GM23338 (cell line): ENCODE data around the gene DNAAF5. TPM values are rescaled to one million over a fixed set of nuclear protein-coding genes. Genes with fewer than 3 reads are reported as not detected.

Experiments used
- ATAC-seq: fragments of 200-7000 bp; cut with Tn5 transposase; 3 replicates; pipeline ENCODE4 v1.9.1; 2020
- DNase-seq: peaks from one replicate; pipeline ENCODE4 v3.0.0-alpha.2; 2015; ENCODE audit warnings: low spot score
- H2AFZ ChIP-seq: fragments of 200-600 bp; sonication (generic); 2 replicates; pipeline ENCODE4 v1.8.0; 2016; ENCODE audit warnings: antibody characterized with exemption, mild to moderate bottlenecking, moderate library complexity
- H3F3A ChIP-seq: fragments of 200-600 bp; sonication (generic); replicated peaks from 2 replicates; pipeline ENCODE4 v1.8.0; 2017; ENCODE audit warnings: antibody characterized with exemption, mixed run types, low read depth
- H3K27ac ChIP-seq: fragments of 200-600 bp; sonication (generic); 2 replicates; pipeline ENCODE4 v1.6.1; 2016; ENCODE audit warnings: low read depth
- H3K27me3 ChIP-seq: fragments of 200-600 bp; sonication (generic); 2 replicates; pipeline ENCODE4 v1.8.0; 2016; ENCODE audit warnings: mild to moderate bottlenecking, mixed run types, moderate library complexity; ENCODE audit not compliant: insufficient read depth
- H3K36me3 ChIP-seq: fragments of 200-600 bp; sonication (generic); 2 replicates; pipeline ENCODE4 v1.8.0; 2016; ENCODE audit warnings: mild to moderate bottlenecking; ENCODE audit not compliant: insufficient read depth
- H3K4me1 ChIP-seq: fragments of 200-600 bp; sonication (generic); 2 replicates; pipeline ENCODE4 v1.8.0; 2016; ENCODE audit warnings: mild to moderate bottlenecking, moderate library complexity; ENCODE audit not compliant: insufficient read depth
- H3K4me2 ChIP-seq: fragments of 200-600 bp; sonication (generic); 2 replicates; pipeline ENCODE4 v1.7.1; 2017; ENCODE audit warnings: mixed run types
- H3K4me3 ChIP-seq: fragments of 200-600 bp; sonication (generic); 2 replicates; pipeline ENCODE4 v1.6.1; 2016; ENCODE audit warnings: mixed run types
- H3K79me2 ChIP-seq: fragments of 200-600 bp; sonication (generic); replicated peaks from 2 replicates; pipeline ENCODE4 v1.8.0; 2017; ENCODE audit warnings: mild to moderate bottlenecking; ENCODE audit not compliant: insufficient read depth
- H3K9me2 ChIP-seq: fragments of 200-600 bp; sonication (generic); 2 replicates; pipeline ENCODE4 v1.8.0; 2017; ENCODE audit not compliant: insufficient read depth
- H4K20me1 ChIP-seq: fragments of 200-600 bp; sonication (generic); replicated peaks from 2 replicates; pipeline ENCODE4 v1.8.0; 2017; ENCODE audit warnings: mild to moderate bottlenecking; ENCODE audit not compliant: insufficient read depth
- H3K27ac Mint-ChIP-seq: 2 replicates; pipeline ENCODE4 v1.8.0; 2020; ENCODE audit warnings: inconsistent platforms, mild to moderate bottlenecking, moderate library complexity, mixed read lengths
- H3K27me3 Mint-ChIP-seq: 3 replicates; pipeline ENCODE4 v1.8.0; 2022; ENCODE audit warnings: low read depth, mild to moderate bottlenecking, moderate library complexity, mixed read lengths, inconsistent platforms; ENCODE audit not compliant: insufficient read depth, poor library complexity
- H3K36me3 Mint-ChIP-seq: 3 replicates; pipeline ENCODE4 v1.8.0; 2021; ENCODE audit warnings: low read depth, mild to moderate bottlenecking, inconsistent platforms, moderate library complexity, mixed read lengths
- H3K4me1 Mint-ChIP-seq: 3 replicates; pipeline ENCODE4 v1.8.0; 2020; ENCODE audit warnings: mild to moderate bottlenecking, inconsistent platforms, mixed read lengths
- H3K4me3 Mint-ChIP-seq: 3 replicates; pipeline ENCODE4 v1.8.0; 2021; ENCODE audit warnings: moderate library complexity, mild to moderate bottlenecking, inconsistent platforms, mixed read lengths
- H3K9me3 Mint-ChIP-seq: 3 replicates; pipeline ENCODE4 v1.8.0; 2020; ENCODE audit warnings: moderate library complexity, mild to moderate bottlenecking, inconsistent platforms, mixed read lengths
- CREB1 ChIP-seq: fragments of 250-450 bp; sonication (Bioruptor Pico); IDR thresholded peaks from 2 replicates; pipeline ENCODE4 v1.5.0; 2020; ENCODE audit warnings: low read depth, mild to moderate bottlenecking, moderate library complexity
- CTCF ChIP-seq, 2 experiments: fragments of 200-600 bp in 1 of 2; sonication (generic) in 1 of 2; conservative IDR thresholded peaks; 2 replicates each; pipeline versions ENCODE4 v1.5.1 to v1.6.1; 2016 to 2017; ENCODE audit warnings: antibody characterized with exemption in 2 of 2, low read depth in 2 of 2, mild to moderate bottlenecking in 2 of 2, moderate library complexity in 1 of 2
- ETS1 ChIP-seq: IDR thresholded peaks from 2 replicates; pipeline ENCODE4 v1.6.1; 2016; ENCODE audit warnings: antibody characterized with exemption
- EZH2 ChIP-seq: fragments of 200-600 bp; sonication (generic); IDR thresholded peaks from one replicate; pipeline ENCODE4 v1.8.0; 2017; ENCODE audit warnings: antibody characterized with exemption, mild to moderate bottlenecking, low read depth; ENCODE audit not compliant: unreplicated experiment
- EZH2phosphoT487 ChIP-seq: fragments of 200-600 bp; sonication (generic); IDR thresholded peaks from one replicate; pipeline ENCODE4 v1.8.1; 2018; ENCODE audit warnings: antibody characterized with exemption; ENCODE audit not compliant: unreplicated experiment
- JUNB ChIP-seq: IDR thresholded peaks from one replicate; pipeline ENCODE4 v1.6.1; 2016; ENCODE audit warnings: antibody characterized with exemption; ENCODE audit not compliant: unreplicated experiment
- REST ChIP-seq: IDR thresholded peaks from one replicate; pipeline ENCODE4 v1.6.1; 2018; ENCODE audit warnings: antibody characterized with exemption; ENCODE audit not compliant: unreplicated experiment
- ZNF114 ChIP-seq: fragments of 250-450 bp; sonication (Bioruptor Pico); IDR thresholded peaks from 2 replicates; pipeline ENCODE4 v1.5.0; 2020; ENCODE audit warnings: mild to moderate bottlenecking, moderate library complexity
- ZNF331 ChIP-seq: fragments of 250-450 bp; sonication (Bioruptor Pico); IDR thresholded peaks from 2 replicates; pipeline ENCODE4 v1.5.0; 2020; ENCODE audit warnings: low read depth, mild to moderate bottlenecking, moderate library complexity
- polyA plus RNA-seq: library from polyadenylated mRNA; unstranded; fragments of >200 nt; fragmentation: Nextera tagmentation; extraction: Ambion mirVana; gene quantifications from 2 replicates; pipeline ENCODE4 v1.2.1, GENCODE V29; 2016
- total RNA-seq: library from RNA; depleted of rRNA; stranded (reverse); fragments of >200 nt; shearing (Covaris generic); gene quantifications from 2 replicates; pipeline ENCODE4 v1.2.3, GENCODE V29; 2014

DNAAF5 gene
- total and polyA plus RNA-seq, 2 experiments from 2014 or later = 20.4 to 86.7 TPM

GRCh38 chr7:776381-776780, 49.9 kb downstream of the DNAAF5 start (continued):
- TF ChIP-seq CTCF (conservative IDR thresholded peaks at IDR 0.05; ENCODE audit: low read depth in 2 of 2) (no peak), CREB1 (CRISPR knock-in tag) (no peak), JUNB (no peak), EZH2phosphoT487 (no peak)

- no peaks in the 10 kb centered on the region for H3K27me3 ChIP-seq
- peaks cover 13% of the 10 kb centered on the region; the same call in 1 of the 2 replicates for H3F3A ChIP-seq
- no peak overlapping the region for H3K27ac Mint-ChIP-seq
- peaks cover 7% of the 10 kb centered on the region; the same call in 1 of the 2 replicates for H4K20me1 ChIP-seq
- H3K27ac ChIP-seq = no peak overlapping the region
- no peaks in the 10 kb centered on the region for H3K27me3 Mint-ChIP-seq
- no peak overlapping the region for H2AFZ ChIP-seq
- peaks cover 59% of the 10 kb centered on the region for H3K36me3 Mint-ChIP-seq
- no peaks in the 10 kb centered on the region; the same call in 2 of the 3 replicates for H3K9me3 Mint-ChIP-seq
- no peak for ATAC-seq
- H3K9me2 ChIP-seq = no peaks in the 10 kb centered on the region
- no peak for DNase-seq
- no peak overlapping the region for H3K4me3 Mint-ChIP-seq
- H3K4me1 ChIP-seq = no peaks in the 10 kb centered on the region
- peaks cover 16% of the 10 kb centered on the region for H3K36me3 ChIP-seq
- no peak overlapping the region for H3K4me2 ChIP-seq
- no peaks in the 10 kb centered on the region; the same call in 2 of the 3 replicates for H3K4me1 Mint-ChIP-seq
- no peak overlapping the region for H3K4me3 ChIP-seq
- H3K79me2 ChIP-seq = no peaks in the 10 kb centered on the region
- TF ChIP-seq REST (no peak), ETS1 (no peak), ZNF331 (CRISPR knock-in tag) (no peak), JUNB (no peak), ZNF114 (CRISPR knock-in tag) (no peak), CREB1 (CRISPR knock-in tag) (no peak), CTCF (conservative IDR thresholded peaks at IDR 0.05; ENCODE audit: low read depth in 2 of 2) (no peak), EZH2 (no peak)
Observed at GRCh38 chr7:776992-777727, 50.7 kb downstream of the DNAAF5 start.
